ENCODE data around the gene SOCS2.

DNA sequence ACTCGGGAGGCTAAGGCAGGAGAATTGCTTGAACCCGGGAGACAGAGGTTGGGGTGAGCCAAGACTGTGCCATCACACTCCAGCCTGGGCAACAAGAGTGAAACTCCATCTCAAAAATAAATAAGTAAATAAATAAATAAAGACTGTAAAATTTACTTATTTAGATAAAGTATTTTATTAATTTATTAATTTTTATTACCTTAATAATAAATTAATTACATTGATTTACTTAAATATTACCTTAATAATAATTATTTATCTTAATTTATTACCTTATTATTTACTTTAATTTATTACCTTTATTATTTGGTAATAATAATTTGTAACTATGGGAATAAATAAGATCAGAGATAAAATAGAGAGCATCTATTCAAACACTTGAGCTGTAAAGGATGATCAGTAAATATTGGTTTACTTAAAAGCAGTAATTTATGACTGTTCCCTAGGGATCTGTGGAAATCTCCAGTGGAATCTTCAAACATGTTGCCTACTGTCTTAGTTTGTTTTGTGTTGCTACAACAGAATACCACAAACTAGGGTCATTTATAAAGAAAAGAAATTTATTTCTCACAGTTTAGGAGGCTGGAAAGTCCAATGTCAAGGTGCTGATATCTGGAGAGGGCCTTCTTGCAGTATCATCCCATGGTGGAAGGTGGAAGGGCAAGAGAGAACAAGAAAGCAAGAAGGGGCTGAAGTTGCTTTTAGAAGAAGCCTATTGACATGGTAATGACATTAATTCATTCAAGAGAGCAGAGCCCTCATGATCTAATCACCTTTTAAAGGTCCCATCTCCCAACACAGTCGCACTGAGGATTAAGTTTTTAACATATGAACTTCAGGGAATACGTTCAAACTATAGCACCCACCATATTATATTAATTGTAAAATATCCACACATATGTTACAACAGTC, 37.1 kb downstream of the SOCS2 start:
- TF ChIP-seq RFX5 (IDR thresholded peaks at IDR 0.05) (no peak), HOXB13 (CRISPR knock-in tag; IDR thresholded peaks at IDR 0.05; ENCODE audit: low read depth) (no peak), TP53 (CRISPR knock-in tag; IDR thresholded peaks at IDR 0.05) (no peak)
- TF ChIP-seq, protein P1, sequence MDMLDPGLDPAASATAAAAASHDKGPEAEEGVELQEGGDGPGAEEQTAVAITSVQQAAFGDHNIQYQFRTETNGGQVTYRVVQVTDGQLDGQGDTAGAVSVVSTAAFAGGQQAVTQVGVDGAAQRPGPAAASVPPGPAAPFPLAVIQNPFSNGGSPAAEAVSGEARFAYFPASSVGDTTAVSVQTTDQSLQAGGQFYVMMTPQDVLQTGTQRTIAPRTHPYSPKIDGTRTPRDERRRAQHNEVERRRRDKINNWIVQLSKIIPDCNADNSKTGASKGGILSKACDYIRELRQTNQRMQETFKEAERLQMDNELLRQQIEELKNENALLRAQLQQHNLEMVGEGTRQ (IDR thresholded peaks at IDR 0.05): no peak
